T-helper 9 cell (primary cell): ENCODE measurements around the gene ANKRD40.

ENCODE experiments used
- DNase-seq: peaks from one replicate; pipeline ENCODE4 v3.0.0-alpha.2; 2020

ANKRD40 gene

GRCh38 chr17:50668025-50668837, 39.5 kb downstream of the ANKRD40 start:
- no peak for DNase-seq

- no peak for DNase-seq
Observed at GRCh38 chr17:50667259-50668024, 40.3 kb downstream of the ANKRD40 start.

- no peak for DNase-seq
Observed at GRCh38 chr17:50666316-50666715, 41.4 kb downstream of the ANKRD40 start.

GRCh38 chr17:50665838-50666237, 41.9 kb downstream of the ANKRD40 start:
- no peak for DNase-seq

GRCh38 chr17:50664788-50665458, 42.8 kb downstream of the ANKRD40 start:
- no peak for DNase-seq

- DNase-seq: no peak
Observed at GRCh38 chr17:50663812-50664374, 43.8 kb downstream of the ANKRD40 start.

- no peak for DNase-seq
Observed at GRCh38 chr17:50662632-50663225, 45.0 kb downstream of the ANKRD40 start.

- DNase-seq: no peak
Observed at GRCh38 chr17:50661795-50662391, 45.8 kb downstream of the ANKRD40 start.

- DNase-seq: no peak
Observed at GRCh38 chr17:50661348-50661747, 46.4 kb downstream of the ANKRD40 start.

GRCh38 chr17:50660887-50661345, 46.8 kb downstream of the ANKRD40 start:
- DNase-seq: no peak

- no peak for DNase-seq
Observed at GRCh38 chr17:50660042-50660886, 47.5 kb downstream of the ANKRD40 start.

GRCh38 chr17:50659179-50659578, 48.5 kb downstream of the ANKRD40 start:
- no peak for DNase-seq

GRCh38 chr17:50658616-50659015, 49.1 kb downstream of the ANKRD40 start:
- no peak for DNase-seq

- DNase-seq: no peak
Observed at GRCh38 chr17:50657627-50658026, 50.1 kb downstream of the ANKRD40 start.

- DNase-seq: no peak
Observed at GRCh38 chr17:50657054-50657453, 50.7 kb downstream of the ANKRD40 start.

- DNase-seq: no peak
Observed at GRCh38 chr17:50656509-50656908, 51.2 kb downstream of the ANKRD40 start.

GRCh38 chr17:50653738-50654137, 54.0 kb downstream of the ANKRD40 start:
- DNase-seq: no peak

GRCh38 chr17:50651661-50652060, 56.1 kb downstream of the ANKRD40 start:
- DNase-seq: no peak

GRCh38 chr17:50649042-50649908, 58.4 kb downstream of the ANKRD40 start:
- no peak for DNase-seq

GRCh38 chr17:50647187-50647586, 60.5 kb downstream of the ANKRD40 start:
- DNase-seq: no peak
